T follicular helper cell (primary cell): ENCODE measurements around the gene COX14.
"Not testable (repeated sequence)": the region's sequence is repeated elsewhere in the genome, so short reads cannot be mapped to it uniquely, and the experiment has no call there.

ENCODE experiments used
- DNase-seq: peaks from one replicate; pipeline ENCODE4 v3.0.0-alpha.2; 2020; ENCODE audit warnings: low read depth

Gene COX14

GRCh38 chr12:50154947-50155346 lies 42.9 kb downstream of the COX14 start:
- not testable (repeated sequence) for DNase-seq

GRCh38 chr12:50156641-50157040 lies 44.6 kb downstream of the COX14 start:
- DNase-seq, result no peak

- DNase-seq, result no peak
Measured at GRCh38 chr12:50157259-50157658, 45.2 kb downstream of the COX14 start.

- DNase-seq, result no peak
Measured at GRCh38 chr12:50160643-50161042, 48.6 kb downstream of the COX14 start.

GRCh38 chr12:50162230-50162629 lies 50.2 kb downstream of the COX14 start:
- no peak for DNase-seq

- DNase-seq, result no peak
Measured at GRCh38 chr12:50164963-50165362, 52.9 kb downstream of the COX14 start.

GRCh38 chr12:50166799-50167048 lies 54.7 kb downstream of the COX14 start:
- no peak for DNase-seq

GRCh38 chr12:50167049-50167828 lies 55.2 kb downstream of the COX14 start, which contains the start of gene CERS5:
CERS5 (minus strand) TSS chr12:50167369; CDS start chr12:50167297, 72 bp downstream.
- peak; percentile 91 for DNase-seq
